OCI-LY7 (cell line): ENCODE data around the gene MED31. TPM values are rescaled to one million over a fixed set of nuclear protein-coding genes. Genes with fewer than 3 reads are reported as not detected.

Experiments
- BruUV-seq: library from RNA; stranded (reverse); fragments of 400-500 nt; replicated peaks from 2 replicates; lab custom pipeline; 2021; lab: Mats Ljungman, UMichigan
- CTCF ChIA-PET: fragments of 300-600 bp; sonication (Branson Sonifier 250); formaldehyde crosslinking; loops from one replicate; lab custom pipeline; 2022; ENCODE audit warnings: antibody characterized with exemption; ENCODE audit not compliant: unreplicated experiment; lab: Charles Lee
- POLR2A ChIA-PET: fragments of 300-600 bp; sonication (Branson Sonifier 250); formaldehyde crosslinking; loops from one replicate; lab custom pipeline; 2022; ENCODE audit warnings: antibody characterized with exemption; lab: Charles Lee
- DNase-seq: peaks from one replicate; pipeline ENCODE4 v3.0.0-alpha.2; 2015; ENCODE audit warnings: low spot score
- H2AFZ ChIP-seq: fragments of 200-600 bp; sonication (generic), shearing (Covaris generic); 2 replicates; pipeline ENCODE4 v1.6.1; 2014; ENCODE audit warnings: mild to moderate bottlenecking, antibody characterized with exemption, low read length, moderate library complexity
- H3K27ac ChIP-seq: fragments of 200-600 bp; sonication (generic); 2 replicates; pipeline ENCODE4 v1.5.1; 2014; ENCODE audit warnings: mixed run types, low read depth, mild to moderate bottlenecking, moderate library complexity, low read length, inconsistent platforms; ENCODE audit not compliant: poor library complexity, severe bottlenecking
- H3K36me3 ChIP-seq: fragments of 200-600 bp; sonication (generic); 2 replicates; pipeline ENCODE4 v1.6.1; 2014; ENCODE audit warnings: mild to moderate bottlenecking, antibody characterized with exemption, low read length, moderate library complexity, mixed read lengths; ENCODE audit not compliant: insufficient read depth
- H3K4me1 ChIP-seq: fragments of 200-600 bp; sonication (generic); 2 replicates; pipeline ENCODE4 v1.5.1; 2014; ENCODE audit warnings: mild to moderate bottlenecking, low read length; ENCODE audit not compliant: insufficient read depth, poor library complexity, severe bottlenecking
- H3K4me2 ChIP-seq: fragments of 200-600 bp; sonication (generic); 2 replicates; pipeline ENCODE4 v1.6.1; 2014; ENCODE audit warnings: mild to moderate bottlenecking, low read length
- H3K4me3 ChIP-seq: fragments of 200-600 bp; sonication (generic); 2 replicates; pipeline ENCODE4 v1.5.1; 2014; ENCODE audit warnings: mild to moderate bottlenecking, low read depth, low read length; ENCODE audit not compliant: poor library complexity, severe bottlenecking
- H3K79me2 ChIP-seq: fragments of 200-600 bp; sonication (generic); 2 replicates; pipeline ENCODE4 v1.6.1; 2016; ENCODE audit warnings: low read depth, mild to moderate bottlenecking, low read length, moderate library complexity, mixed read lengths; ENCODE audit not compliant: insufficient read depth
- H3K9me2 ChIP-seq: fragments of 200-600 bp; sonication (generic); 2 replicates; pipeline ENCODE4 v1.6.1; 2016; ENCODE audit warnings: mild to moderate bottlenecking, low read length, mixed read lengths; ENCODE audit not compliant: insufficient read depth
- H3K9me3 ChIP-seq: fragments of 200-600 bp; sonication (generic); 2 replicates; pipeline ENCODE4 v1.6.1; 2014; ENCODE audit warnings: mild to moderate bottlenecking, mixed run types, low read length, mixed read lengths
- H4K20me1 ChIP-seq: fragments of 200-600 bp; sonication (generic); 2 replicates; pipeline ENCODE4 v1.6.1; 2014; ENCODE audit warnings: mild to moderate bottlenecking, antibody characterized with exemption, low read length, moderate library complexity, mixed read lengths; ENCODE audit not compliant: insufficient read depth
- CTCF ChIP-seq: fragments of 200-600 bp; sonication (generic); conservative IDR thresholded peaks from 2 replicates; pipeline ENCODE4 v1.5.1; 2014; ENCODE audit warnings: mild to moderate bottlenecking, antibody characterized with exemption, low read length, moderate library complexity, mixed read lengths
- EZH2phosphoT487 ChIP-seq: fragments of 200-600 bp; sonication (generic); IDR thresholded peaks from 2 replicates; pipeline ENCODE4 v1.6.1; 2018; ENCODE audit warnings: low read depth, borderline replicate concordance, mild to moderate bottlenecking, mixed run types, antibody characterized with exemption, low read length, moderate library complexity, mixed read lengths
- intact Hi-C: fragments of 100-400 bp; cut with micrococcal nuclease; formaldehyde crosslinking; loops from one replicate; pipeline ENCODE4 v1.10.0; 2022; ENCODE audit not compliant: unreplicated experiment
- total RNA-seq, 2 experiments: library from RNA; depleted of rRNA in 1 of 2; stranded (reverse); fragments of >200 nt in 1 of 2; shearing (Covaris generic) in 1 of 2; gene quantifications; 2 replicates each; pipeline ENCODE4 v1.2.3, GENCODE V29; 2014 to 2022

MED31 gene
- total RNA-seq, 2 experiments from 2014 or later = 14.6 to 25.2 TPM

- no peak for DNase-seq
- BruUV-seq = no TSS peak
Measured at GRCh38 chr17:6686026-6686425, 34.6 kb upstream of the MED31 start.

DNA sequence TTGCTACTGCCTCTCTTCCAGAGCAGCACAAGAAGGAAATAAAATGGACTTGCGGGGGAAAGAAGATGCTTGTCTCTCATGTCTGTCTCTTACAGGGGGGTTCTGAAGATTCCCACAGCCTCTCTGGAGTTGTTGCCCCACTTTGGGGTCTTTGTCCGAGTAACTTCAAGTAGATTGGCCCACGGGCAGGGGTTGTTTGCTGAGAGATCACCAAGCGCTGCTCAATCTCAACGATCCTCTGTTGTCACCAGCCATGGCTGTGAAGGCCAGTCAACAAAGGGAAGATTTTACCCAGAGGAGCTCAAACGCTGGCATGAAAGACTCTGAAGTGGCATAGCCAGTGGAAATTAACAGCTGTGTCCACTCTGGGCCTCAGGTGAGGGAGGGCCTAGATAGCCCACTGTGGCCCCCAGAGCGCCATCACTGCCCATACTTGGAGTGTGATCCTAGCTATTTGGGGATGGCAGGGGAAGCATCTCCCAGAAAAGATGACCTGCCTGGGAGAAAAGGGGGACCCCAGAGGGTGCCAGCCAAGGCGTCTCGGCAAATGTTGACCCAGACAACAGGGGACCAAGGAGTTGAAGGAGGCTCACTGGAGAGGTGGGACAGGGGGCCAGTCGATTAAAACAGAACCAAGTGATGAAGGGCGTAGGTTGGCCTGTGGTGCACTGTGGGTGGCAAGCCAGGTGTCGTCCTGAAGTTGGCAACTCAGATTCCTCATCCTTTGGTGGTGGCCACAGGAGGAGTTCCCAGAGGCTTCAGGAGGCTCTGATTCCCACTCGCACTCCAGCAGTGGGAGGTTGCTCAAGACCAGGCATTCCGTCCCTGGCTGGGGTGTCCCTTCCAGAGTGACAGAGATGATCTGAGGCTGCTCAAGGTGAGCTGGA lies 33.7 kb upstream of the MED31 start:
- H3K4me1 ChIP-seq = no peaks in the 10 kb centered on the region
- CTCF ChIA-PET = no interaction called here
- intact Hi-C loops = no loop called here
- no peaks in the 10 kb centered on the region for H3K79me2 ChIP-seq
- no TSS peak for BruUV-seq
- no peak overlapping the region for H3K4me3 ChIP-seq
- no peak overlapping the region for H3K4me2 ChIP-seq
- no peak for TF ChIP-seq CTCF
- TF ChIP-seq EZH2phosphoT487 = no peak
- H3K9me2 ChIP-seq = no peaks in the 10 kb centered on the region
- POLR2A ChIA-PET = no interaction called here
- H4K20me1 ChIP-seq = no peaks in the 10 kb centered on the region
- H2AFZ ChIP-seq = no peak overlapping the region
- H3K36me3 ChIP-seq = no peaks in the 10 kb centered on the region
- DNase-seq = no peak
- H3K9me3 ChIP-seq = no peaks in the 10 kb centered on the region
- no peak overlapping the region for H3K27ac ChIP-seq

More at GRCh38 chr17:6686026-6686425, 34.6 kb upstream of the MED31 start:
- TF ChIP-seq CTCF (no peak), EZH2phosphoT487 (no peak)
- POLR2A ChIA-PET = no interaction called here
- Histone ChIP-seq H4K20me1 (no peaks in the 10 kb centered on the region), H3K4me1 (no peaks in the 10 kb centered on the region), H3K9me2 (no peaks in the 10 kb centered on the region), H3K9me3 (no peaks in the 10 kb centered on the region), H3K79me2 (no peaks in the 10 kb centered on the region), H3K4me3 (no peak overlapping the region), H3K27ac (no peak overlapping the region), H3K4me2 (no peak overlapping the region), H2AFZ (no peak overlapping the region), H3K36me3 (no peaks in the 10 kb centered on the region)
- CTCF ChIA-PET = no interaction called here
- intact Hi-C loops = no loop called here

DNA sequence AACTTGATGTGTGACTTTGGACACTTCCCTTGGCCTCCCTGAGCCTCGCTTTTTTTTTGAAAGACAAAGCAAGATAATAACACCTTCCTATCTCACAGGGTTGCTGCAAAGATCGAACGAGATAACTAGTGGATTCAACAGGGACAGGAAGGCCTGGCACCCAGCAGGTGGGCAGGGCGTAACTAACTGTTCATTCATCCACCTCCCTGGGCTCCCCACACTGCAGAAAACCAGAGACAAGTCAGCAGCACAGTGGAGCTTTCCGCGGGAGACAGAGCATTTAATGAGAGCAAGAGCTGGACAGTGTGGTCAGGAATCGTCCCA lies 33.0 kb upstream of the MED31 start:
- Histone ChIP-seq H3K9me2 (no peaks in the 10 kb centered on the region), H4K20me1 (no peaks in the 10 kb centered on the region), H3K27ac (no peak overlapping the region), H3K4me2 (no peak overlapping the region), H3K4me1 (no peaks in the 10 kb centered on the region), H3K36me3 (no peaks in the 10 kb centered on the region), H3K9me3 (no peaks in the 10 kb centered on the region), H2AFZ (no peak overlapping the region), H3K4me3 (no peak overlapping the region), H3K79me2 (no peaks in the 10 kb centered on the region)
- CTCF ChIA-PET = no interaction called here
- BruUV-seq = no TSS peak
- intact Hi-C loops = no loop called here
- no peak for DNase-seq
- no peak for TF ChIP-seq CTCF
- no peak for TF ChIP-seq EZH2phosphoT487
- POLR2A ChIA-PET = no interaction called here
